HCT116 (cell line): Measurements from ENCODE around the gene QKI. TPM values are rescaled to one million over a fixed set of nuclear protein-coding genes. Genes with fewer than 3 reads are reported as not detected.

Source experiments
- ATAC-seq: fragments of 200-7000 bp; cut with Tn5 transposase; 2 replicates; pipeline ENCODE4 v1.9.1; 2020; ENCODE audit warnings: mild to moderate bottlenecking, moderate library complexity
- BruUV-seq: library from RNA; stranded (reverse); fragments of 400-500 nt; replicated peaks from 2 replicates; lab custom pipeline; 2021; lab: Mats Ljungman, UMichigan
- CTCF ChIA-PET: fragments of 300-600 bp; sonication (Branson Sonifier 250); formaldehyde crosslinking; loops from one replicate; lab custom pipeline; 2021; ENCODE audit warnings: antibody characterized with exemption; lab: Charles Lee
- POLR2A ChIA-PET: fragments of 300-600, 350-600 bp; sonication (Branson Sonifier 250); formaldehyde crosslinking; loops from one replicate; lab custom pipeline; 2021; ENCODE audit warnings: antibody characterized with exemption; lab: Charles Lee
- RAD21 ChIA-PET, 2 experiments: fragments of 300-600 bp; sonication (Branson Sonifier 250); formaldehyde crosslinking; loops; one replicate each; lab custom pipeline; 2023; ENCODE audit warnings: low total read pairs in 2 of 2; ENCODE audit not compliant: uncharacterized antibody in 2 of 2, unreplicated experiment in 2 of 2, low non-redundant PET in 1 of 2; lab: Charles Lee
- DNase-seq: peaks from one replicate; pipeline ENCODE4 v3.0.0-alpha.2; 2010; ENCODE audit warnings: low read depth, low spot score
- H2AFZ ChIP-seq: fragments of 200-600 bp; shearing (Covaris generic), sonication (generic); 2 replicates; pipeline ENCODE4 v1.6.1; 2017; ENCODE audit warnings: low read depth, mixed run types, mixed read lengths, antibody characterized with exemption, low read length; ENCODE audit not compliant: poor library complexity, severe bottlenecking
- H3K27ac ChIP-seq: 2 replicates; pipeline ENCODE4 v1.5.1; 2012; ENCODE audit warnings: low read depth, low read length
- H3K27me3 ChIP-seq: fragments of 200-600 bp; sonication (generic); 2 replicates; pipeline ENCODE4 v1.6.1; 2016; ENCODE audit warnings: mixed run types, low read length, mixed read lengths; ENCODE audit not compliant: insufficient read depth
- H3K36me3 ChIP-seq, 2 experiments: fragments of 200-500 bp in 1 of 2; fragments of 200-600 bp in 1 of 2; sonication (Bioruptor generic) in 1 of 2; sonication (generic) in 1 of 2; 2 replicates each; pipeline versions ENCODE4 v1.5.1 to v1.6.1; 2014 to 2016; ENCODE audit warnings: low read length in 2 of 2, inconsistent platforms in 1 of 2, mixed read lengths in 1 of 2, mixed run types in 1 of 2; ENCODE audit not compliant: insufficient read depth in 2 of 2, control insufficient read depth in 1 of 2
- H3K4me1 ChIP-seq, 2 experiments: fragments of 200-600 bp in 1 of 2; sonication (generic) in 1 of 2; 2 replicates each; pipeline versions ENCODE4 v1.5.1 to v1.6.1; 2012 to 2017; ENCODE audit warnings: low read length in 2 of 2, inconsistent platforms in 1 of 2, mild to moderate bottlenecking in 1 of 2, mixed read lengths in 1 of 2, mixed run types in 1 of 2, moderate library complexity in 1 of 2; ENCODE audit not compliant: insufficient read depth in 2 of 2, control insufficient read depth in 1 of 2
- H3K4me2 ChIP-seq: fragments of 200-600 bp; sonication (generic); 2 replicates; pipeline ENCODE4 v1.6.1; 2017; ENCODE audit warnings: mixed run types, low read length, mixed read lengths
- H3K4me3 ChIP-seq, 2 experiments: fragments of 200-600 bp in 1 of 2; sonication (generic) in 1 of 2; replicated peaks in 1 of 2; 2 replicates each; pipeline ENCODE4 v1.5.1; 2011 to 2016; ENCODE audit warnings: low read length in 2 of 2, control low read depth in 1 of 2, low read depth in 1 of 2, mild to moderate bottlenecking in 1 of 2, mixed read lengths in 1 of 2, mixed run types in 1 of 2
- H3K79me2 ChIP-seq: fragments of 200-600 bp; sonication (generic); 2 replicates; pipeline ENCODE4 v1.6.1; 2017; ENCODE audit warnings: mild to moderate bottlenecking, mixed run types, low read length, moderate library complexity, mixed read lengths; ENCODE audit not compliant: insufficient read depth
- H3K9ac ChIP-seq: fragments of 200-600 bp; sonication (generic); 2 replicates; pipeline ENCODE4 v1.6.1; 2016; ENCODE audit warnings: low read length, mixed read lengths
- H3K9me2 ChIP-seq: fragments of 200-600 bp; sonication (generic), shearing (Covaris generic); 2 replicates; pipeline ENCODE4 v1.6.1; 2017; ENCODE audit warnings: mixed run types, mild to moderate bottlenecking, moderate library complexity; ENCODE audit not compliant: insufficient read depth
- H3K9me3 ChIP-seq, 2 experiments: fragments of 200-500 bp in 1 of 2; fragments of 200-600 bp in 1 of 2; sonication (Bioruptor generic) in 1 of 2; sonication (generic) in 1 of 2; 2 replicates each; pipeline ENCODE4 v1.6.1; 2014 to 2017; ENCODE audit warnings: low read length in 2 of 2, mixed read lengths in 2 of 2, inconsistent platforms in 1 of 2, low read depth in 1 of 2, mild to moderate bottlenecking in 1 of 2, mixed run types in 1 of 2, moderate library complexity in 1 of 2; ENCODE audit not compliant: control insufficient read depth in 1 of 2, insufficient read depth in 1 of 2
- H4K20me1 ChIP-seq: fragments of 200-600 bp; sonication (generic), shearing (Covaris generic); 2 replicates; pipeline ENCODE4 v1.6.1; 2017; ENCODE audit warnings: mixed run types, mild to moderate bottlenecking, moderate library complexity; ENCODE audit not compliant: insufficient read depth
- CBX3 ChIP-seq: IDR thresholded peaks from 2 replicates; pipeline ENCODE4 v1.6.1; 2012; ENCODE audit warnings: low read depth
- CEBPB ChIP-seq: IDR thresholded peaks from 2 replicates; pipeline ENCODE4 v1.6.1; 2012; ENCODE audit warnings: low read depth
- EGR1 ChIP-seq: IDR thresholded peaks from 2 replicates; pipeline ENCODE4 v1.6.1; 2012; ENCODE audit warnings: low read depth
- ELF1 ChIP-seq: IDR thresholded peaks from 2 replicates; pipeline ENCODE4 v1.6.1; 2012; ENCODE audit warnings: low read depth, borderline replicate concordance
- FOSL1 ChIP-seq: IDR thresholded peaks from 2 replicates; pipeline ENCODE4 v1.6.1; 2012; ENCODE audit warnings: low read depth
- JUND ChIP-seq: IDR thresholded peaks from 2 replicates; pipeline ENCODE4 v1.6.1; 2012
- POLR2AphosphoS5 ChIP-seq: IDR thresholded peaks from 2 replicates; pipeline ENCODE4 v1.6.1; 2011; ENCODE audit warnings: mild to moderate bottlenecking, low read depth, low read length, moderate library complexity
- SP1 ChIP-seq: IDR thresholded peaks from 2 replicates; pipeline ENCODE4 v1.6.1; 2012; ENCODE audit warnings: low read depth
- TCF7L2 ChIP-seq: IDR thresholded peaks from 2 replicates; pipeline ENCODE4 v1.7.0; 2011; ENCODE audit warnings: borderline replicate concordance, inconsistent platforms; ENCODE audit not compliant: insufficient read depth, insufficient read length; ENCODE audit errors: extremely low read depth
- YY1 ChIP-seq: IDR thresholded peaks from 2 replicates; pipeline ENCODE4 v1.6.1; 2011; ENCODE audit warnings: low read length, low read depth, moderate library complexity, mild to moderate bottlenecking; ENCODE audit not compliant: insufficient replicate concordance; ENCODE audit errors: extremely low read depth
- intact Hi-C: fragments of 100-400 bp; cut with micrococcal nuclease; formaldehyde crosslinking; loops from 2 replicates; pipeline ENCODE4 v1.10.0; 2022
- total RNA-seq: library from RNA; stranded (reverse); gene quantifications from one replicate; pipeline ENCODE4 v1.2.1, GENCODE V29; 2021; ENCODE audit not compliant: unreplicated experiment
- TF ChIP-seq, protein P1 (sequence below): IDR thresholded peaks from 2 replicates; pipeline ENCODE4 v1.6.1; 2012; ENCODE audit warnings: low read depth
- TF ChIP-seq, protein P2 (sequence below): IDR thresholded peaks from 2 replicates; pipeline ENCODE4 v1.6.1; 2012
- TF ChIP-seq, protein P3 (sequence below): IDR thresholded peaks from 2 replicates; pipeline ENCODE4 v1.6.1; 2012
- TF ChIP-seq, protein P4 (sequence below), 3 experiments: fragments of 200-600 bp in 1 of 3; sonication (generic) in 1 of 3; IDR thresholded peaks in 2 of 3; conservative IDR thresholded peaks in 1 of 3; 2 replicates each; pipeline ENCODE4 v1.5.1; 2012 to 2017; ENCODE audit warnings: low read depth in 2 of 3, low read length in 2 of 3, antibody characterized with exemption in 1 of 3, borderline replicate concordance in 1 of 3, control low read depth in 1 of 3, mild to moderate bottlenecking in 1 of 3, mixed read lengths in 1 of 3, mixed run types in 1 of 3, moderate library complexity in 1 of 3; ENCODE audit not compliant: insufficient read depth in 1 of 3

Gene QKI
- total RNA-seq, 1 experiment from 2014 or later, result 35.3 TPM

DNA sequence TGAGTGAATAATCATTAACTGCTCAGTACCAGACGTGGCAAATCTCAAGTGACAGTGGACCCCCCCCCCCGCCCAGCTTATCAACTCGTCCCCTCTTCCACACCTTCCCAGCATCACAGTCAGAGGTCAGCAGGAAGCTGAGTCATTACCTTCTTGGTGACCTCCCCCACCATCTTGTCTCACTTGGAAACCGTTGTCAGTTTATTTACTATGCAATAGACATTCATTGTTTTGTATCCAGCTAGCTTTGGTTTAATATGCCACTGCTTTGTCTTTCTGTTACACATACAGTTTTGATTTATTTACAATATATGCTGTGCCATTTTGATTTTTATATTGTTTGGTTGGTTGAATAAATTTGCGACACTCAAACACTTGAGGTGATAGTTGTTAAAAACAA is 158.1 kb downstream of the QKI start:
- intact Hi-C loops, result no loop called here
- no peak for TF ChIP-seq SP1
- no peak for TF ChIP-seq ELF1
- no peak for TF ChIP-seq EGR1
- TF ChIP-seq, all 23 proteins: peak for 0
- H3K9me2 ChIP-seq, result no peaks in the 10 kb centered on the region; the same call in 1 of the 2 replicates
- H3K4me1 ChIP-seq, result peaks cover 0 to 11% of the 10 kb centered on the region in 2 experiments; a peak in 2 of 4 replicates
- ATAC-seq (no peak), DNase-seq (no peak)
- H3K9ac ChIP-seq, result no peak overlapping the region
- H3K4me3 ChIP-seq, result no peak overlapping the region
- H3K36me3 ChIP-seq, result no peaks in the 10 kb centered on the region
- no peaks in the 10 kb centered on the region for H4K20me1 ChIP-seq
- POLR2A ChIA-PET, result no interaction called here
- H3K9me3 ChIP-seq, result no peaks in the 10 kb centered on the region
- no peaks in the 10 kb centered on the region for H3K27me3 ChIP-seq
- no peak overlapping the region for H2AFZ ChIP-seq
- RAD21 ChIA-PET, result no interaction called here
- no TSS peak for BruUV-seq
- no peak overlapping the region for H3K27ac ChIP-seq
- CTCF ChIA-PET, result no interaction called here
- H3K79me2 ChIP-seq, result no peaks in the 10 kb centered on the region
- H3K4me2 ChIP-seq, result no peak overlapping the region

DNA sequence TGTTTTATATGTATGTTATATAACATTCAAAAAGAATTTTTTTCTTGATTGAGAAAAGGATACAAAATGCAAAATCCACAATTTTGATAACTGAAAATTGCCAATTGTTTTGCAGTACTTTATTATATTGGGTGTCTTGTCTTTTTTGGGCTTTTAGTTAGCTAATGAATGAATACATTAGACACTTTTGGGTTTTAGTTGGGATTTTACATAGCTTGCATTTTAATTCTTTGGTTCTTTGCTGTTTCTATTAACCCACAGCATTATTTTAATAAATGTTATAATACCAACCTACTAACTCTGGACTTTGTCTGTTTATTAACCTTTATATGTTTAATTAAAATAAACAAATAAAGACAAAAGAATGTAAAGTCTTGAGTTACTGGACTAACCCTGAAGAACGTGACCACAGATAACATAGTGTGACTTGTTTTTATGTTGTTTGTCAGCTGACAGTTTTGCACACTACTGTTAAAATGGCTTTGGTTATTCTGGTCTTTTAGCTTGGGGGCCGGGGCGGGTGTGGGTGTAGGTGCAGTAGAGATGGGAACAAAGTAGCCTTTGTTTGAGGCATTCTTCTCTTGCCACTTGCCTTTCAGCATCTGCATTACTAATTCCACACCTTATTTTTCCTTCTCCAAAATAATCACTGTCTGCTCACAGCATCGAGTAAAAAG is 159.1 kb downstream of the QKI start:
- H4K20me1 ChIP-seq, result no peaks in the 10 kb centered on the region
- ChIA-PET POLR2A (no interaction called here), RAD21 (no interaction called here), CTCF (interaction anchor here (1.0 kb wide), 1 partner anchor 19 kb away, joined by 3 read pairs; no protein-coding TSS in a partner anchor)
- BruUV-seq, result no TSS peak
- no peak for DNase-seq
- H3K27me3 ChIP-seq, result no peaks in the 10 kb centered on the region
- H3K4me3 ChIP-seq, result no peak overlapping the region
- H3K36me3 ChIP-seq, result no peaks in the 10 kb centered on the region
- no peak overlapping the region for H2AFZ ChIP-seq
- no peak overlapping the region for H3K9ac ChIP-seq
- no peaks in the 10 kb centered on the region for H3K79me2 ChIP-seq
- intact Hi-C loops, result no loop called here
- no peaks in the 10 kb centered on the region for H3K9me3 ChIP-seq
- H3K9me2 ChIP-seq, result no peaks in the 10 kb centered on the region; the same call in 1 of the 2 replicates
- ATAC-seq, result no peak
- no peak overlapping the region for H3K4me2 ChIP-seq
- no peak overlapping the region for H3K27ac ChIP-seq
- peaks cover 0 to 11% of the 10 kb centered on the region in 2 experiments; a peak in 2 of 4 replicates for H3K4me1 ChIP-seq
- TF ChIP-seq JUND, result no peak
- no peak for TF ChIP-seq CBX3
- no peak for TF ChIP-seq YY1
- TF ChIP-seq, protein P1, sequence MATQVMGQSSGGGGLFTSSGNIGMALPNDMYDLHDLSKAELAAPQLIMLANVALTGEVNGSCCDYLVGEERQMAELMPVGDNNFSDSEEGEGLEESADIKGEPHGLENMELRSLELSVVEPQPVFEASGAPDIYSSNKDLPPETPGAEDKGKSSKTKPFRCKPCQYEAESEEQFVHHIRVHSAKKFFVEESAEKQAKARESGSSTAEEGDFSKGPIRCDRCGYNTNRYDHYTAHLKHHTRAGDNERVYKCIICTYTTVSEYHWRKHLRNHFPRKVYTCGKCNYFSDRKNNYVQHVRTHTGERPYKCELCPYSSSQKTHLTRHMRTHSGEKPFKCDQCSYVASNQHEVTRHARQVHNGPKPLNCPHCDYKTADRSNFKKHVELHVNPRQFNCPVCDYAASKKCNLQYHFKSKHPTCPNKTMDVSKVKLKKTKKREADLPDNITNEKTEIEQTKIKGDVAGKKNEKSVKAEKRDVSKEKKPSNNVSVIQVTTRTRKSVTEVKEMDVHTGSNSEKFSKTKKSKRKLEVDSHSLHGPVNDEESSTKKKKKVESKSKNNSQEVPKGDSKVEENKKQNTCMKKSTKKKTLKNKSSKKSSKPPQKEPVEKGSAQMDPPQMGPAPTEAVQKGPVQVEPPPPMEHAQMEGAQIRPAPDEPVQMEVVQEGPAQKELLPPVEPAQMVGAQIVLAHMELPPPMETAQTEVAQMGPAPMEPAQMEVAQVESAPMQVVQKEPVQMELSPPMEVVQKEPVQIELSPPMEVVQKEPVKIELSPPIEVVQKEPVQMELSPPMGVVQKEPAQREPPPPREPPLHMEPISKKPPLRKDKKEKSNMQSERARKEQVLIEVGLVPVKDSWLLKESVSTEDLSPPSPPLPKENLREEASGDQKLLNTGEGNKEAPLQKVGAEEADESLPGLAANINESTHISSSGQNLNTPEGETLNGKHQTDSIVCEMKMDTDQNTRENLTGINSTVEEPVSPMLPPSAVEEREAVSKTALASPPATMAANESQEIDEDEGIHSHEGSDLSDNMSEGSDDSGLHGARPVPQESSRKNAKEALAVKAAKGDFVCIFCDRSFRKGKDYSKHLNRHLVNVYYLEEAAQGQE, result no peak
- no peak for TF ChIP-seq CEBPB
- TF ChIP-seq, protein P2, sequence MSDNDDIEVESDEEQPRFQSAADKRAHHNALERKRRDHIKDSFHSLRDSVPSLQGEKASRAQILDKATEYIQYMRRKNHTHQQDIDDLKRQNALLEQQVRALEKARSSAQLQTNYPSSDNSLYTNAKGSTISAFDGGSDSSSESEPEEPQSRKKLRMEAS, result no peak
- TF ChIP-seq, protein P3, sequence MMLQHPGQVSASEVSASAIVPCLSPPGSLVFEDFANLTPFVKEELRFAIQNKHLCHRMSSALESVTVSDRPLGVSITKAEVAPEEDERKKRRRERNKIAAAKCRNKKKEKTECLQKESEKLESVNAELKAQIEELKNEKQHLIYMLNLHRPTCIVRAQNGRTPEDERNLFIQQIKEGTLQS, result no peak
- no peak for TF ChIP-seq SP1
- TF ChIP-seq POLR2AphosphoS5, result no peak
- TF ChIP-seq FOSL1, result no peak
- TF ChIP-seq ELF1, result no peak
- TF ChIP-seq EGR1, result no peak
- no peak for TF ChIP-seq TCF7L2
- TF ChIP-seq, protein P4, sequence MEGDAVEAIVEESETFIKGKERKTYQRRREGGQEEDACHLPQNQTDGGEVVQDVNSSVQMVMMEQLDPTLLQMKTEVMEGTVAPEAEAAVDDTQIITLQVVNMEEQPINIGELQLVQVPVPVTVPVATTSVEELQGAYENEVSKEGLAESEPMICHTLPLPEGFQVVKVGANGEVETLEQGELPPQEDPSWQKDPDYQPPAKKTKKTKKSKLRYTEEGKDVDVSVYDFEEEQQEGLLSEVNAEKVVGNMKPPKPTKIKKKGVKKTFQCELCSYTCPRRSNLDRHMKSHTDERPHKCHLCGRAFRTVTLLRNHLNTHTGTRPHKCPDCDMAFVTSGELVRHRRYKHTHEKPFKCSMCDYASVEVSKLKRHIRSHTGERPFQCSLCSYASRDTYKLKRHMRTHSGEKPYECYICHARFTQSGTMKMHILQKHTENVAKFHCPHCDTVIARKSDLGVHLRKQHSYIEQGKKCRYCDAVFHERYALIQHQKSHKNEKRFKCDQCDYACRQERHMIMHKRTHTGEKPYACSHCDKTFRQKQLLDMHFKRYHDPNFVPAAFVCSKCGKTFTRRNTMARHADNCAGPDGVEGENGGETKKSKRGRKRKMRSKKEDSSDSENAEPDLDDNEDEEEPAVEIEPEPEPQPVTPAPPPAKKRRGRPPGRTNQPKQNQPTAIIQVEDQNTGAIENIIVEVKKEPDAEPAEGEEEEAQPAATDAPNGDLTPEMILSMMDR (IDR thresholded peaks at IDR 0.05 in 2 of 3, conservative IDR thresholded peaks at IDR 0.05 in 1 of 3; ENCODE audit: borderline replicate concordance in 1 of 3, insufficient read depth in 1 of 3, low read depth in 2 of 3, low read length in 2 of 3), result no peak
